HL-60 (cell line): ENCODE data around the gene TPP2.

Source experiments
- DNase-seq, 2 experiments: peaks; one replicate each; pipeline ENCODE4 v3.0.0-alpha.2; 2010 to 2020; ENCODE audit warnings: low read depth in 1 of 2, low spot score in 1 of 2
- H3K27ac ChIP-seq: fragments of 250-450 bp; sonication (Bioruptor Pico); replicated peaks from 2 replicates; pipeline ENCODE4 v1.5.1; 2020; ENCODE audit warnings: mild to moderate bottlenecking, moderate library complexity
- H3K27me3 ChIP-seq: fragments of 250-450 bp; sonication (Bioruptor Pico); 2 replicates; pipeline ENCODE4 v1.5.1; 2021; ENCODE audit warnings: mild to moderate bottlenecking, moderate library complexity; ENCODE audit not compliant: insufficient read depth, poor library complexity, severe bottlenecking
- H3K4me3 ChIP-seq: replicated peaks from 2 replicates; pipeline ENCODE4 v1.5.1; 2011; ENCODE audit warnings: mild to moderate bottlenecking, control low read depth, low read length; ENCODE audit not compliant: insufficient read depth
- GABPA ChIP-seq: IDR thresholded peaks from 2 replicates; pipeline ENCODE4 v1.6.1; 2012; ENCODE audit warnings: low read depth
- POLR2AphosphoS5 ChIP-seq: IDR thresholded peaks from 2 replicates; pipeline ENCODE4 v1.6.1; 2012; ENCODE audit warnings: low read depth
- SPI1 ChIP-seq: IDR thresholded peaks from 2 replicates; pipeline ENCODE4 v1.6.1; 2012; ENCODE audit warnings: low read depth, mild to moderate bottlenecking, borderline replicate concordance
- long read RNA-seq: library from polyadenylated mRNA; unstranded; transcript quantifications from one replicate; pipeline ENCODE4 v2.0.0, GENCODE V29; 2020
- TF ChIP-seq, protein P1 (sequence below): IDR thresholded peaks from one replicate; pipeline ENCODE4 v1.5.1; 2011; ENCODE audit warnings: low read length, control low read depth, inconsistent platforms; ENCODE audit not compliant: insufficient read depth
- TF ChIP-seq, protein P2 (sequence below): IDR thresholded peaks from 2 replicates; pipeline ENCODE4 v1.6.1; 2012; ENCODE audit warnings: low read depth; ENCODE audit not compliant: insufficient replicate concordance

TPP2 gene
- long read RNA-seq, full-length matches to known transcripts = 142 of 1,087 reads
- long read RNA-seq, partial matches to known transcripts = 831 of 1,087 reads
- long read RNA-seq, other reads (novel, unspliced or antisense) = 114 of 1,087 reads

DNA sequence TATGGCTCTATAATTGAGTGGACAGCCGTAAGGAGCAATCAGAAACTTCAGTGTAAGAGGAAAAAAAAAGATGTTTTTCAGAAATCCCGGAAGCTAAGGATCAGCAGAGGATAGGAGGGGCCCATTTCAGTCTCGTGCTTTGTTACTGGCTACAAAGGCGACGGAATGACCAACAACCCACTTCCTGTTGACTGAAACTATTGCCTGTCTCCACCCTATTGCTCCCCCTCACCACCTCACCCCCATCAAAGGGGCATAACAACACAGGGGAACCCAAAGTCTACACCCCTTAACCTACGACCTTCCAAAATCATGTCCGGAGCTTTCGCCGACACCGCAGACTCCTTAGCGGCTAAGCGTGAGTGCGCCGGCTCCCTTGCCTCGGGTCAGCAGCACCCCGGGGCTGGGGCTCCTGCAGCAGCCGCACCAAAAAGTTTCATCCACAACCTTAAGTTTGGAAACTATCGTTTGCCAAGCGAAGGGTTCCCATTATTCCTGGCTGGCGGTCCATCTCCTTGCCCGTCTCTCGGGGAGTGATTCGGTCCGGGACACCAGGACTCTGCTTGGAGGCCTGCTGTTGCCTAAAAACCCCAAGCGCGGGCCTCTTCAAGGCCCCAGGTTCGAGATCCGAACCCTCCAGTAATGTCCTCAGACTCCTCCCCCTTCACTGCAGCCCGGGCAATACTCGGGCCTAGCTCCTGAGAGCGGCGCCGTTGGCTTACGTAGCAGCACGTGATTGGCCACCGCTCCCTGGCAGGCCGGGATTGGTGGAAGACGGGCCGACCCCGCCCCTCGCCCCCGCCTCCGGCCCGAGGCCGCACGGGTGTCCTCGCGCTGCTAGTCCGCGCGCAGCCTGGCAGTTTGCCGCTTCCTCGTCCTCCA is at the start of gene TPP2:
TPP2 (plus strand) TSS at position 840 of the 882 bp plus-strand sequence. CDS start 53 bp downstream, outside the sequence.
- peak; percentile 94 to 100 for DNase-seq
- TF ChIP-seq, protein P1, sequence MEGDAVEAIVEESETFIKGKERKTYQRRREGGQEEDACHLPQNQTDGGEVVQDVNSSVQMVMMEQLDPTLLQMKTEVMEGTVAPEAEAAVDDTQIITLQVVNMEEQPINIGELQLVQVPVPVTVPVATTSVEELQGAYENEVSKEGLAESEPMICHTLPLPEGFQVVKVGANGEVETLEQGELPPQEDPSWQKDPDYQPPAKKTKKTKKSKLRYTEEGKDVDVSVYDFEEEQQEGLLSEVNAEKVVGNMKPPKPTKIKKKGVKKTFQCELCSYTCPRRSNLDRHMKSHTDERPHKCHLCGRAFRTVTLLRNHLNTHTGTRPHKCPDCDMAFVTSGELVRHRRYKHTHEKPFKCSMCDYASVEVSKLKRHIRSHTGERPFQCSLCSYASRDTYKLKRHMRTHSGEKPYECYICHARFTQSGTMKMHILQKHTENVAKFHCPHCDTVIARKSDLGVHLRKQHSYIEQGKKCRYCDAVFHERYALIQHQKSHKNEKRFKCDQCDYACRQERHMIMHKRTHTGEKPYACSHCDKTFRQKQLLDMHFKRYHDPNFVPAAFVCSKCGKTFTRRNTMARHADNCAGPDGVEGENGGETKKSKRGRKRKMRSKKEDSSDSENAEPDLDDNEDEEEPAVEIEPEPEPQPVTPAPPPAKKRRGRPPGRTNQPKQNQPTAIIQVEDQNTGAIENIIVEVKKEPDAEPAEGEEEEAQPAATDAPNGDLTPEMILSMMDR = no peak
- TF ChIP-seq, protein P2, sequence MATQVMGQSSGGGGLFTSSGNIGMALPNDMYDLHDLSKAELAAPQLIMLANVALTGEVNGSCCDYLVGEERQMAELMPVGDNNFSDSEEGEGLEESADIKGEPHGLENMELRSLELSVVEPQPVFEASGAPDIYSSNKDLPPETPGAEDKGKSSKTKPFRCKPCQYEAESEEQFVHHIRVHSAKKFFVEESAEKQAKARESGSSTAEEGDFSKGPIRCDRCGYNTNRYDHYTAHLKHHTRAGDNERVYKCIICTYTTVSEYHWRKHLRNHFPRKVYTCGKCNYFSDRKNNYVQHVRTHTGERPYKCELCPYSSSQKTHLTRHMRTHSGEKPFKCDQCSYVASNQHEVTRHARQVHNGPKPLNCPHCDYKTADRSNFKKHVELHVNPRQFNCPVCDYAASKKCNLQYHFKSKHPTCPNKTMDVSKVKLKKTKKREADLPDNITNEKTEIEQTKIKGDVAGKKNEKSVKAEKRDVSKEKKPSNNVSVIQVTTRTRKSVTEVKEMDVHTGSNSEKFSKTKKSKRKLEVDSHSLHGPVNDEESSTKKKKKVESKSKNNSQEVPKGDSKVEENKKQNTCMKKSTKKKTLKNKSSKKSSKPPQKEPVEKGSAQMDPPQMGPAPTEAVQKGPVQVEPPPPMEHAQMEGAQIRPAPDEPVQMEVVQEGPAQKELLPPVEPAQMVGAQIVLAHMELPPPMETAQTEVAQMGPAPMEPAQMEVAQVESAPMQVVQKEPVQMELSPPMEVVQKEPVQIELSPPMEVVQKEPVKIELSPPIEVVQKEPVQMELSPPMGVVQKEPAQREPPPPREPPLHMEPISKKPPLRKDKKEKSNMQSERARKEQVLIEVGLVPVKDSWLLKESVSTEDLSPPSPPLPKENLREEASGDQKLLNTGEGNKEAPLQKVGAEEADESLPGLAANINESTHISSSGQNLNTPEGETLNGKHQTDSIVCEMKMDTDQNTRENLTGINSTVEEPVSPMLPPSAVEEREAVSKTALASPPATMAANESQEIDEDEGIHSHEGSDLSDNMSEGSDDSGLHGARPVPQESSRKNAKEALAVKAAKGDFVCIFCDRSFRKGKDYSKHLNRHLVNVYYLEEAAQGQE = peak; percentile 64
- TF ChIP-seq SPI1 (peak; percentile 72; the same call in 1 of the 2 replicates), GABPA (peak; percentile 31; the same call in 1 of the 2 replicates), POLR2AphosphoS5 (peak; percentile 88)

DNA sequence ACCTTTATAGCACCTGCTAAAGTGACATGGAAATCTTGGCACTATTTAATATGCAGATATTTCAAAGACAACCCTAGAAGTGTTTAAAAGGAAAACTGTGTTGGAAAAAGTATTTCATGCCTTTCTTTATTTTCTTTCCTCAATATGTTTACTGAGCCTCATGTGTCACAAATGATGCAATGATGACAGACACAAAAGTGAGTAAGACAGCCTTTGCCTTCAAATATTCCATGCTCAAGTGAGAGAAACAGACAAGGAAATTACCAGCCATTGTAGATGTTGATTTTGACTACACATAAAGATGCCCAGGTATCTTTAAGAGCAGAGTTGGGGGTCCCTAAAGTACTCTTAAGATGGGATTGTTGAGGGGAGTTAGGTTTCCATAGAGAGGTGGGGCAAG is 48.0 kb upstream of the TPP2 start:
- DNase-seq = no peak
- no peak overlapping the region for H3K27ac ChIP-seq
- no peak overlapping the region for H3K4me3 ChIP-seq
- TF ChIP-seq, protein P2 = no peak
- TF ChIP-seq, protein P1 = no peak
- TF ChIP-seq POLR2AphosphoS5 = no peak
- TF ChIP-seq SPI1 = no peak
- no peak for TF ChIP-seq GABPA
- peaks cover 3% of the 10 kb centered on the region for H3K27me3 ChIP-seq

More for the DNA sequence above, at the start of gene TPP2:
- Histone ChIP-seq H3K27ac (peak within 1 kb of the TSS; percentile 94), H3K4me3 (peak within 1 kb of the TSS; percentile 82), H3K27me3 (no peaks in the 10 kb centered on the region)

DNA sequence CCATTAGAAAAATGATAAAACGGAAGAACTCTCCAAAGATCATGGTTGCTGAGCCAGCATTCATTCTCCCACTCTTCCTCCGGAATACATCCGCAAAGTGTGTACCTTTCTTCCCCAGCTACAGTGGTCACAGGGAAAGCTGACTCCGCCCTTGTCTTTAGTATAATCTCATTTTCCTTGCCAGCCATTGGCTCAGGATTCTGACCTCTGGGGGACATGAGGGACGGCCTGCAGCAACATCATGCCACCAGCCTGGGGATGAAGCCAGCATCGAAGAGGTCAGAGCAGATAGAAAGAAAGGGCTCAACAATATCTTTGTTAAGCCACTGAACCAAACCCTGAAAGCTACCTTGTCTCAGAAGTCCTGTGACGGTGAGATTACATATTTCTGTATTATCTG is 46.3 kb upstream of the TPP2 start:
- no peak overlapping the region for H3K27ac ChIP-seq
- peaks cover 3% of the 10 kb centered on the region for H3K27me3 ChIP-seq
- DNase-seq = no peak
- no peak for TF ChIP-seq GABPA
- TF ChIP-seq, protein P2 = no peak
- no peak for TF ChIP-seq SPI1
- TF ChIP-seq, protein P1 = no peak
- no peak for TF ChIP-seq POLR2AphosphoS5
- no peak overlapping the region for H3K4me3 ChIP-seq
